Measurements from ENCODE around the gene ZNF284. TPM values are rescaled to one million over a fixed set of nuclear protein-coding genes. Genes with fewer than 3 reads are reported as not detected.

ZNF284 gene
- total RNA-seq, 6 experiments from 2014 or later = 0.35 to 0.68 (median 0.56) TPM

Small RNA genes lying within 50 kb of the gene (small RNA-seq; reads per million reads assigned to genes)
- 0 reads per million in 2 experiments for gene RNU6-902P

Other genes starting within 250 kb of the ZNF284 start
- 1 to 10 TPM; 1.7 to 4.0 (median 2.2) TPM for gene ZNF283, start 244.8 kb upstream of the ZNF284 start, total RNA-seq
- gene ZNF404, start 188.2 kb upstream of the ZNF284 start, total RNA-seq = 1 to 10 TPM in 1 of 6 experiments, under 1 TPM in 4, not detected in 1; 0.26 to 1.4 (median 0.66) TPM
- gene ZNF45, start 136.9 kb upstream of the ZNF284 start, total RNA-seq = 1 to 10 TPM; 2.9 to 5.4 (median 4.7) TPM
- gene ZNF221, start 120.9 kb upstream of the ZNF284 start, total RNA-seq = 1 to 10 TPM in 5 of 6 experiments, under 1 TPM in 1; 0.50 to 2.9 (median 1.6) TPM
- gene ZNF155, start 88.0 kb upstream of the ZNF284 start, total RNA-seq = 1 to 10 TPM; 1.9 to 5.8 (median 3.1) TPM
- 1 to 10 TPM; 1.0 to 5.8 (median 1.8) TPM for gene ZNF230, start 69.2 kb upstream of the ZNF284 start, total RNA-seq
- 1 to 10 TPM in 5 of 6 experiments, under 1 TPM in 1; 0.87 to 1.8 (median 1.2) TPM for gene ZNF222, start 46.8 kb upstream of the ZNF284 start, total RNA-seq
- gene ZNF223, start 20.1 kb upstream of the ZNF284 start, total RNA-seq = 1 to 10 TPM in 5 of 6 experiments, under 1 TPM in 1; 0.80 to 2.4 (median 1.7) TPM
- gene ZNF224, start 22.2 kb downstream of the ZNF284 start, total RNA-seq = 10 to 100 TPM in 2 of 6 experiments, 1 to 10 TPM in 4; 6.9 to 13.6 (median 8.0) TPM
- 1 to 10 TPM in 5 of 6 experiments, under 1 TPM in 1; 0.74 to 2.2 (median 1.8) TPM for gene ZNF225, start 41.2 kb downstream of the ZNF284 start, total RNA-seq
- gene ZNF234, start 69.4 kb downstream of the ZNF284 start, total RNA-seq = 1 to 10 TPM; 2.4 to 5.6 (median 3.5) TPM
- gene ZNF226, start 92.9 kb downstream of the ZNF284 start, total RNA-seq = 10 to 100 TPM in 1 of 6 experiments, 1 to 10 TPM in 5; 5.2 to 10.7 (median 8.1) TPM
- 1 to 10 TPM; 4.5 to 8.5 (median 6.8) TPM for gene ZNF227, start 140.4 kb downstream of the ZNF284 start, total RNA-seq
- gene ZNF233, start 187.7 kb downstream of the ZNF284 start, total RNA-seq = not detected
- gene ZNF235, start 232.9 kb downstream of the ZNF284 start, total RNA-seq = 1 to 10 TPM; 1.3 to 2.7 (median 1.9) TPM